ENCODE measurements around the gene GBP7. TPM values are rescaled to one million over a fixed set of nuclear protein-coding genes. Genes with fewer than 3 reads are reported as not detected.

The GBP7 gene
- total and polyA plus RNA-seq, 11 donors = 0.16 to 0.17 TPM; not detected in 9

- Histone ChIP-seq H3K4me1 (no peaks in the 10 kb centered on the region), H3K36me3 (no peaks in the 10 kb centered on the region), H3K9me3 (no peaks in the 10 kb centered on the region), H3K27me3 (no peaks in the 10 kb centered on the region), H3K27ac (no peak overlapping the region), H3K4me3 (no peak overlapping the region)
- DNase-seq (no peak), ATAC-seq (no peak)
- intact Hi-C loops (cut with DNase I) = no loop called here
- no peak for TF ChIP-seq CTCF (IDR thresholded peaks at IDR 0.05)
- TF ChIP-seq POLR2A (IDR thresholded peaks at IDR 0.05) = no peak
- WGBS, 4 donors = 91 to 96% (median 93%) methylated on average over 4 of the region's 4 CpGs
Measured at GRCh38 chr1:89170170-89171066, 5.4 kb downstream of the GBP7 start.

GRCh38 chr1:89169166-89169565 lies 6.6 kb downstream of the GBP7 start:
- H3K4me1 ChIP-seq = no peaks in the 10 kb centered on the region
- no peaks in the 10 kb centered on the region for H3K36me3 ChIP-seq
- no peak for DNase-seq
- H3K9me3 ChIP-seq = no peaks in the 10 kb centered on the region
- no peak overlapping the region for H3K27ac ChIP-seq
- intact Hi-C loops (cut with DNase I) = no loop called here
- 53 to 69% (median 63%) methylated on average over 2 of the region's 2 CpGs for WGBS, 4 donors
- TF ChIP-seq POLR2A (IDR thresholded peaks at IDR 0.05) (no peak), CTCF (IDR thresholded peaks at IDR 0.05) (no peak)
- no peak overlapping the region for H3K4me3 ChIP-seq
- no peaks in the 10 kb centered on the region for H3K27me3 ChIP-seq
- ATAC-seq = no peak

- H3K27ac ChIP-seq = no peak overlapping the region
- no peak for ATAC-seq
- intact Hi-C loops (cut with DNase I) = no loop called here
- TF ChIP-seq POLR2A (IDR thresholded peaks at IDR 0.05) (no peak), CTCF (IDR thresholded peaks at IDR 0.05) (no peak)
- no peak overlapping the region for H3K4me3 ChIP-seq
- H3K27me3 ChIP-seq = no peaks in the 10 kb centered on the region
- no peak for DNase-seq
- no peaks in the 10 kb centered on the region for H3K36me3 ChIP-seq
- 85 to 89% (median 86%) methylated on average over 2 of the region's 2 CpGs for WGBS, 4 donors
- H3K4me1 ChIP-seq = no peaks in the 10 kb centered on the region
- no peaks in the 10 kb centered on the region for H3K9me3 ChIP-seq
Measured at GRCh38 chr1:89167590-89168230, 8.1 kb downstream of the GBP7 start.

- H3K4me1 ChIP-seq = no peaks in the 10 kb centered on the region
- no peaks in the 10 kb centered on the region for H3K27me3 ChIP-seq
Measured at GRCh38 chr1:89166705-89167104, 9.1 kb downstream of the GBP7 start.

More at GRCh38 chr1:89166705-89167104, 9.1 kb downstream of the GBP7 start:
- TF ChIP-seq POLR2A (IDR thresholded peaks at IDR 0.05) (no peak), CTCF (IDR thresholded peaks at IDR 0.05) (no peak)
- 75 to 87% (median 82%) methylated on average over 1 of the region's 1 CpG for WGBS, 4 donors
- no peak overlapping the region for H3K4me3 ChIP-seq
- H3K36me3 ChIP-seq = no peaks in the 10 kb centered on the region
- DNase-seq (no peak), ATAC-seq (no peak)
- H3K27ac ChIP-seq = no peak overlapping the region
- no peaks in the 10 kb centered on the region for H3K9me3 ChIP-seq
- intact Hi-C loops (cut with DNase I) = no loop called here
